NCI-H82 (cell line): ENCODE measurements around the gene DENND5A.
"Not testable (repeated sequence)": the region's sequence is repeated elsewhere in the genome, so short reads cannot be mapped to it uniquely, and the experiment has no call there.

ENCODE experiments used
- DNase-seq: peaks from one replicate; lab custom pipeline; 2025; lab: John Stamatoyannopoulos, UW

Gene DENND5A

GRCh38 chr11:9210922-9211320 is 54.2 kb downstream of the DENND5A start:
- no peak for DNase-seq

GRCh38 chr11:9210224-9210921 is 54.8 kb downstream of the DENND5A start:
- no peak for DNase-seq

GRCh38 chr11:9209604-9210003 is 55.5 kb downstream of the DENND5A start:
- DNase-seq, result not testable (repeated sequence)

DNA sequence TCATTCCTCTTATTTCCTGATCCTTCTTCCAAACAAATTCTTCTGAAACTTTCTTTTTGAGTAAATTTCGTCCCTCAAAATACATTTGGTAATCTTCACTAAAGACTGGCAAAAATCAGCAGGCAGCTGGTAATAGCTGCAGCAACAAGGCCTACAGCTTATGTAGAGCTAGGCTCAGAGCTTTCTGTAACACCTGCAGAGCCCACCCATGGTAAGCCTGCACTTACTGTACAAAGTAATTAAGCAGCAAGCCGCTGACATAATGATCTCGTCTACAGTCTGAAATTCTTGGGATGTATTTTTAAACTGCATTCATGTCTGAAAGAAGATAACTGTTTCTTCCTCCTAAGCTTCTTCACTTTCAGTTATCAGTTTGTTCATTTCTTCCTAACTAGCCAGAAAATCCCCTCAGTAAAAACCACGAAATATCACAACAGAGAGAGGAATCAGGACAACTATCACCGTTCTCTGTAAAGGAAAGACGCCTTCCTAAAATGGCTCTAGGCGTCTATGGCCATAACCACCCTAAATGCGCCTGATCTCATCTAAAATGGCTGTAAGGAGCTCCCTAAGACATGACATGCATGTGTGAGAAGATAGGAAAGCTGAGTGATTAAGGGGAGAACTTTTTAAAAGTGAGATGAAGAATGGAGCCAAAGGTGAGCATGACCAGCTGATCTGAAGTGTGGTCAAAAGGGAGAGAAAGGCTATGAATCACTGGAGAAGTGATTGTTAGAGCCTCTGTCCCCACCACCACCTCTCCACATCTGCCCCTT is 56.2 kb downstream of the DENND5A start:
- peak; percentile 80 for DNase-seq

DNA sequence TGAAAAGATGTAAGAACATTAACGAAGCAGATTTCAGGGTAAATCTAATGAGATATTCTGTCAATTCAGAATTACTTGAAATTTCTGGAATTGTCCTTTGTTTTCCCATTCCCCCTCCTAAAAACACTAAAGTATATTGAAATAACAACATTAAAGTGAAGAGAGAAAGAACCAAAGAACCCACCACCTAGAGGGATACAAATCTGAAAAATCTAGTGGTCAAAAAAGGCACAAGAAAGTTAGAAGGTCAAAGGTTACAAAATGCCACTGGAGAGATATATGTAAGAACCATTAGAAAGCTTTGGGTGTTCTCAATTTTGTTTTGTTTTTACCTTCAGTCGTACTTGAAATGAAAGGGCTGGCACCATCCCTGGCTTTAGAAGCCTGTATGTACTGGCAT is 57.9 kb downstream of the DENND5A start:
- no peak for DNase-seq

DNA sequence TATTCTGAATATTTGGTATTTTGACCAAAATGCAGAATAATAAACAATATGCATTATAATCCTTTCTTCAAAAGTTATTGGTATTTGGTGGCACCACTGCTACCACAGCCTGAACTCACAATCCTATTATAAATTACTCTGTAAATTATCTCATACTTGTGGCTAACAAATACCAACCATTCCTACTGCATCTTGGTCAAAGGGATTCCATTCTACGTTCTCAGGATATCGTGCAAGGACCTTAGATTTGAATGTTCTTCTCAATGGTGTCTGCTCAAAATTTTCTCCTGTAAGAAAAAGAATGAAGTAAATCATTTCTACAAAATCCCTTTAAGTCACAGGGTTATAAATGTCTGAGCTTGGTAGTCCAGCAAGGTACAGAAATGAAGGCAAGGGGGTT is 58.7 kb downstream of the DENND5A start:
- DNase-seq, result no peak

GRCh38 chr11:9203691-9204311 is 61.3 kb downstream of the DENND5A start:
- peak; percentile 14 for DNase-seq

DNA sequence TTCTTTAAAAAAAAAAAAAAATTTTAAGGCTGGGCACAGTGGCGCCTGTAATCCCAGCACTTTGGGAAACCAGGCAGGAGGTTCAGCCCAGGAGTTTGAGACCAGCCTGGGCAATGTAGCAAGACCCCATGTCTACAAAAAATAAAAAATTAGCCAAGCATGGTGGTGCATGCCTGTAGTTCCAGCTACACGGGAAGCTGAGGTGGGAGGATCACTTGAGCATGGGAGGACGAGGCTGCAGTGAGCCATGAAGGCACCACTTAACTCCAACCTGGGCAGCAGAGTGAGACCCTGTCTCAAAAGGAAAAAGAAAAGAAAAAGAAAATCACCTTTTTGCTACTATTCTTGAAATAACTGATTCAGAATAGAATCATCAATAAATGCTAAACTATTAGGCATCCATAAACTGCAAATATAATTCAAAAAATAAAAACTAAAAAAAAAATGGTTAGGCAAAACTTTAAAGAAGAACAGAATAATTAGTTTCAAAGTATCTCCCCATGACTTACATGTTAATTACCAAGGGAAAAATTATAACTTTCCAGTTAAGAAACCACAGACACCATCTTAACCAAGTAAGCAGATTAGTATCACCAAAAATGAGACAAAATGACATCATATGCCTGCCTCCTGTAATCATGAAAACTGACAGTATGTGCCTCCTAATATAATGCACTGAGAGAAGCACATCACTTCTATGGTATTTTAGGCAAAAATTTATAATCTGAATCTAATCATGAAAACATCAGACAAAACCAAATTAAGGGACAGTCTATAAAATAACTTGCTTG is 63.6 kb downstream of the DENND5A start:
- no peak for DNase-seq

- no peak for DNase-seq
Measured at GRCh38 chr11:9200471-9200870, 64.7 kb downstream of the DENND5A start.

- no peak for DNase-seq
Measured at GRCh38 chr11:9193316-9193715, 71.8 kb downstream of the DENND5A start.

DNA sequence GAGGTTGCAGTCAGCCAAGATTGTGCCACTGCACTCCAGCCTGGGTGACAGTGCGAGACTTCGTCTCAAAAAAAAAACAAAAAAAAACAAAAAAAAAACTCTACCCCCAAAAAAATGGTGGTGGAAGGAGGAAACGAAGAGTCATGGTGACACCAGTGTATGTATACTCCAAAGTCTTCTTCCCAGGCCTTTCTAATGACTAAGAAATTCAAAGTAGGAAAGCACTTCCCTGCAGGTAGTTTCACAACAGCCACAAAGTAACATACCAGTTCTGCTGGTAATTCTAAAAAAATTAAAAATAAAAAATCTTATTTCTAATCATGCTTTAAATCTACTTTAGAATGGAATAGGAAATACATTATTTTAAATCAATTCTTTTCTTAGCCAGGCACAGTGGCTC is 72.6 kb downstream of the DENND5A start:
- no peak for DNase-seq

GRCh38 chr11:9190326-9191016 is 74.7 kb downstream of the DENND5A start:
- DNase-seq, result not testable (repeated sequence)

GRCh38 chr11:9188860-9189259 is 76.3 kb downstream of the DENND5A start:
- DNase-seq, result not testable (repeated sequence)

DNA sequence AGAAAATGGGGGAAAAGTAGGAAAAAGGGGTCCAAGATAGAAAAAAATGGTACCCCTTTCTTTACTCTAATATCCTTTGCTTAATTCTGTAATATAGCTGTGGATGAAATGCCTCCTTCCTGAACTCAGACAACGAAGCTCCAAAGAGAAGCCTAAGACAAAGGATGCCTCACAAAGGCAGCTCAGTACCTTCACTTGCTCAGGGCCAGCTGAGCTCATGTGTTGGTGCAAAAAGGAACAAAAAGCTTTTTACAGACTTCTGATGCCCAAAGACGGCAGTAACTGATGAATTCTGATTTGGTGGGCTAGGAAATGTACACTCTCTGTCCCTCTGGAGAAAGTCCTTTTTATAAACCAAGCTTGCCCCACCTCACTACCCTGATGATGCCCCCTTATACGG is 77.5 kb downstream of the DENND5A start:
- DNase-seq, result no peak

GRCh38 chr11:9184516-9184915 is 80.6 kb downstream of the DENND5A start:
- DNase-seq, result no peak

DNA sequence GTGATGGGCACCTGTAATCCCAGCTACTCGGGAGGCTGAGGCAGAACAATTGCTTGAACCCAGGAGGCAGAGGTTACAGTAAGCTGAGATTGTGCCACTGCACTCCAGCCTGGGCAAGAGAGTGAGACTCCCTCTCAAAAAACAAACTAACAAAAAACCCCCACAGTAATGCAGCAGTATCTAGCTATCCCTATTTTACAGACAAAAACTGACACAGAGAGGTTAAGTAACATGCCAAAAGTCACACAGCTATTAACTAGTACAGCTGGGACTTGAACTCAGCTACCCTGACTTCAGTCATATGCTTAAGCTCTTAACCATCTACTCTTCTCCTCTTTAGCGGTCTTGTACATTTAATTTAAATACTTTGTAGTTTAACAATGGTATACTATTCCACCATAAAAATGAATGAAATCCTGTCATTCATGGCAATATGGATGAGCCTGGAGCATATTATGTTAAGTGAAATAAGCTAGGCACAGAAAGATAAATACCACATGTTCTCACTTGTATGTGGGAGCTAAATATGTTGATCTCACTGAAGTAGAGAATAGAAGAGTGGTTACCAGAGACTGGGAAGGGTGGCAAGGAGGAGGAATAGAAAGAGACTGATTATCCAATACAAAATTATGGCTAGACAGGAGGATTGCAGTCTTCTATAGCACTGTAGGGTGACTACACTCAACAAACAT is 82.8 kb downstream of the DENND5A start:
- DNase-seq, result no peak

DNA sequence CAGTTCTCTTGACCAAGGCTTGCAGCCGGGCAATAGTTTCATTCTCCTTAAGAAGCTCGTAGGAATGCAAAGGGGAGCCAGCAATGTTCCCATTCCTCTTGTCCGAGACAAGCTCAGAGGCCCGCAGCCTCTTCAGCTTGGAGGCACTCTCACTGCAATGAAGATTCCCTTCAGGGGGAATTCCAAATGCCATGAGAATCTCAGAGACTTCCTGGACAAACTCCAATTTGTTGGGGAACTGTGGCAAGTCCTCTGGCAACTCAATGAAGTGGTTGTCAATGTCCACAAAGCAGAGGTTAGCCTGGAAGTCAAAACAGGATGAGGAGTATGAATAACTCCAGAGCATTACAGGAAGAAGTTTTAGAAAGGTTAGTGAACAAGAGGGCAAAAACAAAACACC is 84.4 kb downstream of the DENND5A start:
- DNase-seq, result no peak

- no peak for DNase-seq
Measured at GRCh38 chr11:9179141-9179540, 86.0 kb downstream of the DENND5A start.

GRCh38 chr11:9178716-9179115 is 86.4 kb downstream of the DENND5A start:
- DNase-seq, result no peak

DNA sequence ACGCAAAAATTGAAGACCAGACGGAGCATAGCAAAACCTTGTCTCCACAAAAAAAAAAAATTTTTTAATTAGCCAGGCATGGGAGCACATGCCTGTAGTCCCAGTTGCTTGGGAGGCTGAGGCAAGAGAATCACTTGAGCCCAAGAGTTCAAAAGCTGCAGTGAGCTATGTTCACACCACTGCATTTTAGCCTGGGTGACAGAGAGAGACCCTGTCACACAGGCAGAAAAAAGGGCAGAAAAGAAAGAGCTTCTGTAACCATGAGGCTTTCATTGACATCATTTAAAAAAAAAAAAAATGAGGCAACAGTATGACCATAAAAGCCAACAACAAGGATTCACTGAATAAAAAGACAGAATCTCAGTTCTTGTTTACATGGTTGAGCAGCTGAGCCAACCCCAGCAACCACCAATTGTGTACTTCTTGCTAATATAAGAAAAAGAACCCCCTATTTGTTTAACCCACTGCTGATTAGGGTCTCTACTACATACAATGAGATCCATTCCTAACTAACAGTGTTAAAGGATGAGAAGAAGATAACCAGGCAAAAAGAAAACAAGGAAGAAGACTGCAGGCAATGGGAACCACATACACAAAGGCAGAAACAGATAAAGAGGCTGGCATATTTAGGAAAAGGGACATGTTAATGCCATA is 87.6 kb downstream of the DENND5A start:
- no peak for DNase-seq

DNA sequence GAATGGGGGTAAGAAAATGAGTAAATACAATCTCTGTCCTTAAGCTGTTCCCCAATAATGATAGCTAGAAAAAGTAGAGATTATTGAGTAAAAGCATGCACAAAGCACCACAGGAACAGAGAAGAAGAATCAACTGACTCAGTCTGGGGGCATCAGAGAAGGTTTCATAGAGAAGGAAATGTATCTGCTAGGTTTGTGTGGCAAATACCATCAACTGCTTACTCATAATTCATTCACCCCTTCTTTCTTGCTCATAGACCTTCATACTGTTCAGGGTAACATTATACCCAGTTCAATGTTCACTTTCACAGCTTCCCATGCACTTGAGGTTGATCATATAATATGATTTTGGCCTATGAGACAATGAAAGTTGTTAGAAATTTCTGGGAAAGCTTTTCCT is 88.6 kb downstream of the DENND5A start:
- DNase-seq, result no peak
